Ramos (cell line): Measurements from ENCODE around the gene SAP30BP.
"Not testable (repeated sequence)": the region's sequence is repeated elsewhere in the genome, so short reads cannot be mapped to it uniquely, and the experiment has no call there.

Experiments
- in situ Hi-C: fragments of 300-500 bp; cut with MboI; formaldehyde crosslinking; loops from one replicate; pipeline ENCODE4 v1.14.3; 2022; ENCODE audit warnings: low sequenced_read_pairs; ENCODE audit not compliant: unreplicated experiment

The SAP30BP gene

DNA sequence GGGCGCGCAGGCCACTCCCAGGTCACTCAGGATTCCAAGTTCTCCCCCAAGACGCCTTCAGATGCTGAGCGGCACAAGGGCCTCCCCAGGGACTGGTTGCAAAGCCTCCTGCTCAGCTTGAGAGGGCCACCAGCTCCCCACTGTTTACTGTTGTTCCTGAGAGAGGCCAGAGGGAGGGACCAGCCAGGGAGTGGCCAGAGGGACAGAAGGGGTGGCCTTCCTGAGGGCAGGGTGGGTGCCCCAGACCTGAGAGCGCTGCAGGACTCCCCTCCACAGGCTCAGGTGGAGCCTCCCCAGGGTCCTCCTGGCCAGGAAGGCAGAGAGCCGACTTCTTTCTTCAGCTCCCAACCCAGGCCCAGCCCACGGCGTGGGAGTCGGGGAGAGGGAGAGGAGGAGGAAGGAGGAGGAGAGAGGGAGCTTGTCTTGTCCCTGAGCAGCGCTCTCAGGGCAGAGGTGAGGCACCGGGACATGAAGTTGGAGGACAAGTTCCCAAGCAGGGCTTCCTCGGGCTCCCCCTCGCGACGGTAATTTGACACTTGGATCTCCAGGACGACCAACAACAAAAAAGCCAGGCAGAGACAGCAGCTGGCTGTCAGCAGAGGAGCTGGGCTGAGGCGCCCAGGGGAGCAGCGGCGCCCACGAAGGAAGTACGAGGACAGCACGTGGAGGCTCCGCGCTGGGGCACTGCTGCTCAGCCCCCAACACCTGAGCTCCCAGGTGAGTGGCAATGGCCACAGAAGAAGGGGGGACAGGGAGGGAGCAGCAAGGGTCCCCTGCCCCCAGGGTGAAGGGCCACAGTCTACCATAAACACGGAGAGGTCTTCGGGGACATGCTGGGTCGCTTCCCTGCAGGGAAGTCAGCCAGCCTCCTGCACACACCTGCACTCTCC is 33.4 kb upstream of the SAP30BP start:
- in situ Hi-C loops = no loop called here

DNA sequence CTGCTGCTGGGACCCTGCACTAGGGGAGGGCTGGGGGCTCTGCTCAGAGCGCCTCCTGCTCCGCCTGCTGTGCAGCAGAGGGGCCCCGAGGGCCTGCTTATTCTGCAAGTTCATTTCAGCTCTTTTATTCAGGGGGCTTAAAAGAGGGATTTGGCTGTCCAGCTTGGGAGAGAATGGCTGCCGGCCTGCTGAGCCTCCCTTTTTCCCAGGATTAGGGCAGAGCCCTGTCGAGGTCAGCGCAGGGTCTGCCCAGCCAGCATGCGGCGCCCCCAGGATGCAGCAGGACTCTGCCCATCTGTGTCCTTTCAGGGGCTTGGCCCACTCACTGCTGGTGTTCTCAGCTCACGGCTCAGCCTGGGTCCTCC is 32.8 kb upstream of the SAP30BP start:
- in situ Hi-C loops = no loop called here

DNA sequence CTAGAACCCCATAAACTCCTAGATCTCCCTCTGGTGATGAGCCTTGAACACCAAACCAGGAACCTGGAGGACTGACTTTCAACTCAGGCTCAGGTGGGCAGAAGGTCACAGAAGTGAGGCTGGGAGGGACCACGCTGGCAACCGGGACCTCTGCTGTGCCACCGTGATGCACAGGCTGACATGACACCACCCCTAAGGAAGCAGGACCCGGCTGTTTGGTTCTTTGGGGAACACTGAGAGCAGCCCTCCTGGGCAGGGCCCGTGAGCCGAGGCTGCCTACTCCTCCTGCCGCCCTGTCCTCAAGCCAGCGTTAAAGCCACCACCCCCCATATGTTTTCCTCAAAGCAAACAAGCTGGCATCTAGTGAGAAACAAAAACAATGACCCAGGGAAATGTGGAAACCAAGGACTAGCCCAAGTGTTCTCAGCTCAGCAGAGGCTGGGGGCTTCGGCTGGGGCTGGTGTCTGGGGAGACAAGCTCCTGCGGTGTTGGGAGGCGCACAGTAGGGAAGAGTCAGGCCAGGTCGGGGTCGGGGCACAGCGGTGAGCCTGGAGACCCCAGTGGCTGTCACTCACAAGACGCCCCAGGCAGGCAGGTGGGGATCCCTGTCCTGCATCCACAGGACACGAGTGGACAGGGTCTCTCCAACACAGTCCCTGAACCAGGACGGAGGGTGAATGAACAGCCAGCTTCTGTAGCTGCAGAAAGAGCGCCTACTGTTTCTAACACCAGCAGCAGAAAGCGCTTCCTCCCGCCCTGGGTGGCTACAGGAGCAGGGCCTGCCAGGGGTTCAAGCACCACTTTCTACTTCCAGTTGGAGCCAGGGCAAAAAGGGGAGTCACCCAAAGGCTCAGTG is 32.2 kb upstream of the SAP30BP start:
- in situ Hi-C loops = no loop called here

DNA sequence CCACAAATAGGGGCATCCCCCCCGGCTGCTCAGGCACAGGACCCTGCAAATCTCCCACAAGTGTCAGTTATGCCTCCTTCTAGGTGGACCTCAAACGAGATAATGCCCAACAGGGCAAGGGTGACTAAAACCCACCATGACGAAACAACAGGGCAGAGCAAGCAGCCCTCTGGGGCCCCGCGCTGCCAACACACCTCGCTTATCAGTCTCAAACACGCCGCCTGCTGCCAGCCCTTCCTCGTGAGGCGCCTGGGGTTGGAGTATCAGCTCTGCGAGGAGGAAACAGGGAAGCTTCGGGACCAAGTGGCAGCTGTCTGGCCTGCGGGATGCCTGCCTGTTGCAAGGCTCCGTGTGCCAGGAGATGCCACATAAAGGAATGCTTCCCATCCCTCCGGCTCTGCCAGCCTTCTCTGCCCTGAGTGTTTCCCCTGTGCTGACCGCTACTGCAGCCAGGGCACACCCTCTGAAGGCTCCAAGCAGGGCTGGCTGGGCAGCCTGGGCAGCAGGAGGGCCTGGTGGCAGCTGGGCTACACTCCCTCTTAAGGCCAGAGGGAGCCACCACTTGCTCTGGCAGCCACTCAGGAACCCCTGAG is 31.4 kb upstream of the SAP30BP start:
- in situ Hi-C loops = no loop called here

DNA sequence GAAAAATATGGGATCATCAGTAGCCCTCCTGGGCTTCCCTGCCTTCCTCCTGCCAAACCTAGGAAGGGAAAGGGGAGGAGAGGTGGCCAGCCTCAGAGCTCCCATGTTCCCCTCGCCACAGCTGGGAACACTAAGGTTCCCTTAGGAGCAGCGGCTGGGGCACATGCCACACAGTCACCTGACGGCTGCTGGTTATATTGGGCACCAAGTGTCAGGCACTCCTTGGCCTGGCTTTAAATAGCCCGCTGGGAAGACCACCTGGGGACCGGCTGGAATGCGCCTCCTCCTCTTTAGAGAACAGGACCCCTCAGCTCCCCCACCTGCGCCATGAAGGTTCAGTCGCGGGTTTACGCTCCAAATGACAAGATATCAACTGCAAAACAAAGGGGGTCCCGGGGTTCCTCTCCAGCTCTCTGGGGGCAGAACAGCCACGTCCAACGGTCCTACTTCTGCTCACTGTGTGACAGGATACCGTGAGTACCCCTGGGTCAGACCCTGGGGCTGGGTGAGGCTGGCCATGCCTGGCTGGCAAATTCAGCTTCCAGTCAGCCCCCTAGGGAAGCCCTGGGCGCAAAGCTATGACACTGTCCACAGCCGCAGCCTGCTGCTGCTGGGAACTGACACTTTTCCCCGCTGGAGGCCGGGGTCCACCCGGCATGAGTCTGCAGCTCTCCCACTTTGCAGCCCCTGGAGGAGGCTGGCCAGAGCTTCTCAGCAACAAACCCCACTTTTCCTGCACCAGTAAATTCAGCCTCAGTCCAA is 30.6 kb upstream of the SAP30BP start:
- in situ Hi-C loops = no loop called here

DNA sequence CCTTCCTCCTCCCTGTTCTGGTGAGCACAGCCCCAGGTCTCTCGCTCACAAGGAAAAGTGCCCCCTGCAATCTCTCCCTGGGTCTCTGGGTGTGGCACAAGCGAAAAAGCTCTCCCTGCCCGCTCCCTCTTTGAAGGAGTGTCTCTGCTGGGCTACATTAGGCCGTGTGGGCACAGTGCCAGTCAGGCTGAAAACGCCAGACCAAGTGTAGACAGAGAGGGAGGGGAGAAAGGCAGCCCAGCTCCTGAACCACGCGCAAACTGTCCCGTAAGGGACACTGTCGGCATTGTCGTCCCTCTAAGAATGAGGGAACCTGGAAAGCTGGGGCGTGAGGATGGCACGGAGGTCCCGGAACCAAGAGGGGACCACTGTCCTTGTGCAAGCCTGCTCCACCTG is 30.0 kb upstream of the SAP30BP start:
- in situ Hi-C loops = no loop called here

DNA sequence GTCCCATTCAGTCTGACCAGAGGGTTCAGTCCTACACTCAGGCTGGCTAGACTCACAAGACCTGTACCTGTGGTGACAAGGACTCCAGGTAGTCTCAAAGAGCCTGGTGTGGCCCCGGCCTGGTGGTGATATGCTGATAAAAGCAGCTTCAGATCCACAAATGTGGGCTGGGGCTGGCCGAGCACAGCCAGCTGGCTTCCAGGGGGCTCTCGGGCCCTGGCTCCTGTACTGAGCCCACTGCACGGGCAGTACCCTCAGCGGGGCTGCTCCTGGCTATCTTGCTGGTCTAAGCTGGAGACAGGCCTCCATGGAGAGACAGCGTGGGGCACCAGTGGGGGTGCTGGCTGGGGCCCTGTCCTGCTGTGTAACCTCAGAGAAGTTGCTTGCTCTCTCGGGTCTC is 29.6 kb upstream of the SAP30BP start:
- in situ Hi-C loops = no loop called here

DNA sequence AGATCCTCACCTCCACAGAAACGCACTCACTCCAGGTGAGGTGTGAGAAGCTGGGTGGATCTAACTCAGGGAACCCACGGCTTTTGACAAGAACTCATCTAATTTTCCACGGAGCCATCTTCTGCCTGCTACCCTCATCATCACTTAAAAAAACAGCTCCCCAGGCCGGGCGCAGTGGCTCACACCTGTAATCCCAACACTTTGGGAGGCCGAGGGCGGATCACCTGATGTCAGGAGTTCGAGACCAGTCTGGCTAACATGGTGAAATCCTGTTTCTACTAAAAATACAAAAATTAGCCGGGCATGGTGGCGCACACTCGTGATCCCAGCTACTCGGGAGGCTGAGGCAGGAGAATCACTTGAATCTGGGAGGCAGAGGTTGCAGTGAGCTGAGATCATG is 29.1 kb upstream of the SAP30BP start:
- in situ Hi-C loops = not testable (repeated sequence)

DNA sequence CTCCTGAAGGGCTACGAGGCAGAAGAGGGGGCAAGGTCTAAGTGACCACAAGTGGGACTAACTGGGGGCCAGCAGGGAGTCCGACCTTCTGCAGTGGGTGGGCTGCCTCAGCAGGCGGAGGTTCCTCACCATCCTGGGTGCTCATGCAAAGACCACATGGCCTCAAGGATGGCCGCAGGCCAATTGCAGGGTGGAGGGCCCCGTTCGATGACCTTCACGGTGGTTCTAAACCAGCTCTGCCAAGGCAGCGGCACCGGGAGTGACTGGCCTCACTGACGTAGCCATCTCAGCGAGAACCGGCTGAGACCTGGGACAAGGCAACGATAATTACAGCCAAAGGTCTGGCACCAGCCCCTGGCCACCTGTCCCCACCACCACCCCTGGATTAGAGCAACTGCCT is 28.2 kb upstream of the SAP30BP start:
- in situ Hi-C loops = no loop called here

DNA sequence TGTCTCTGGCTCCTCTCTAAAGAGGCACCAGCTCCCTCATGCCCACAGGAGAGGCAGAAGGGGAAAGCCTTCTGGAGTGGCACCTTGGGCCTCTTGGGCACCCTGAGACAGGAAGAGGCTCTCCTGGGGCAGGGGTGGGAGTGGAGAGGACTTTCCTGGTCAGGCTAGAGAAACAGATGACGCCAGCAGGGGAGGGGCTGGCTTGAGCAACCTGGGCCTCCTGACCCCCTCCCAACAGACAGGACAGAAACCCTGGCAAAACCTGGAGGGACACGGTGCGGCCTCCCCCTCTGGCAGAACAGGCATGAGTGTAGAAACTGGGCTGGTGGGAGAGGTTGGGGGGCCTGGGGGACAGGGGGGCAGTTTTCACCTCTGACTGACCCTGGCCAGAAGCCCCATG is 27.8 kb upstream of the SAP30BP start:
- in situ Hi-C loops = no loop called here

DNA sequence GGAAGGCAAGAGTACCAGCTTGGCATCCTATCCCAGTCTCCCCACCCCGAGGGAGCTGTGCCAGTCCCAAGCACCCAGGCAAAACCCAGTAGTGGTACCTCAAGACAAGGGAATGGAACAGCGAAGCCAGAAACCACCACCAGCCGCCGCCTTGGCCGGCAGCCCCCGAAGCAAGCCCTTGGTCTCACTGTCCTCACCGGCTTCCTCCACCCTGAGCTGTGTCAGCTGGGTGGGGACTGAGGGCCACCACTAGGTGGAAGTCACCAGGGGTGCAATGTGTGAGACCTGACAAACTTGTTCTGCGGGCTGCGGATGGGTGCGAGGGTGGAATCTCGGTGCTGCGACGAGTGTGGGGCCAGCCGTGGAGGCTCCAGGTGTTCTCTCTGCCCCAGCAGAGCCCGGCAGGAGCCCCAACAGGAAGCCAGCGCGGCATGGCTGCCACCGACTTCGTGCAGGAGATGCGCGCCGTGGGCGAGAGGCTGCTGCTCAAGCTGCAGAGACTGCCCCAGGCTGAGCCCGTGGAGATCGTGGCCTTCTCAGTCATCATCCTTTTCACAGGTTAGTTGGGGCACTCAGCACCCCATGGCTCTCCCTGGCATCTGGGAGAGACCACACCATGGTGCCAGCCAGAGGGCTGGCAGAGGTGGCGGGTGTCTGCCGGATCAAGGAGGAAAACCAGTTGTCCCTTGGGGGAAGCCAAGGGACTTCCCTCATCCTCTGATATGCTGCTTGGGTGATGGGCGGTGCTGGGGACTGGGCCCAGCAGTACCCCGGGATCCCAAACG is 27.2 kb upstream of the SAP30BP start:
- in situ Hi-C loops = no loop called here

DNA sequence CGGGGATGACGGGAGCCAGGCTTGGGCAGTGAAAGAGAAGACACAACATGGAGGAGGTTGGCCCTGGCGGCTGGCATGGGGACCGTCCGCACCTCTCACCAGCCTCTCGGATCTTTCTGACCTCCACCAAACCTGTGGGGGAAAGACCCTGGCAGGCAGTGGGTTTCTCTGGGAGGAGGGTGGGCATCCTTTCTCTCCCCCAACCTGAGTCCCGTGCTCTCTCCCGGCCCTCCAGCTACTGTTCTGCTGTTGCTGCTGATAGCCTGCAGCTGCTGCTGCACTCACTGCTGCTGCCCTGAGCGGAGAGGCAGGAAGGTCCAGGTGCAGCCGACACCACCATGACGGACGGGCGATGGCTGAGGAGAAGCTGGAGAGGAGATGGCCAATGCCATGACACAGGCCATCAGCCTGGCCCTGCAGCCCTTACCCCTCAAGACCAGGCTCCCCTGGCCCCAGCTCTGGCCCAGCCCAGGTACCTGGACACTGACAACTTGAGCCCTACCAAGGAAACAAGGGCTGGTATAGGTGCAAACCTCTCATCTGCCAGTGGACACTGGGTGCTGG is 26.5 kb upstream of the SAP30BP start:
- in situ Hi-C loops = no loop called here

DNA sequence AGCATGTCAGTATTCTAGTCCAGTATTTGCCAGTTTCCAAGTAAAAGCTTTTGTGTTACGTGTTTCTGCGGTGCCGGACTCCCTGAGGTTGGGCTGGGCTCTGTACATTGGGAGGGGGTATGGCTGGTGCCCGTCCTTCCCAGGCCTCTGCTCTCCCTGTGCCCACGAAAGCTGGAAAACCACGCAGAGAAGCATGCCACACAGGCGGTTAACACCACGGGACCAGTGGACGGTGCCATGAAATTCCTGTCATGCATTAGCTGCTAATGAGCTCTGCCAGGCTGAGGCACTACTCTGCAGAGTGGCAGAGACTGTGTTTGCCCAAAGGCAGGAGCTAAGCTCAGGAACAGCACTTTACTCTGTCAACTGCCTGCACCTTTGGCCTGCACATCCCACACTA is 25.8 kb upstream of the SAP30BP start:
- in situ Hi-C loops = no loop called here

DNA sequence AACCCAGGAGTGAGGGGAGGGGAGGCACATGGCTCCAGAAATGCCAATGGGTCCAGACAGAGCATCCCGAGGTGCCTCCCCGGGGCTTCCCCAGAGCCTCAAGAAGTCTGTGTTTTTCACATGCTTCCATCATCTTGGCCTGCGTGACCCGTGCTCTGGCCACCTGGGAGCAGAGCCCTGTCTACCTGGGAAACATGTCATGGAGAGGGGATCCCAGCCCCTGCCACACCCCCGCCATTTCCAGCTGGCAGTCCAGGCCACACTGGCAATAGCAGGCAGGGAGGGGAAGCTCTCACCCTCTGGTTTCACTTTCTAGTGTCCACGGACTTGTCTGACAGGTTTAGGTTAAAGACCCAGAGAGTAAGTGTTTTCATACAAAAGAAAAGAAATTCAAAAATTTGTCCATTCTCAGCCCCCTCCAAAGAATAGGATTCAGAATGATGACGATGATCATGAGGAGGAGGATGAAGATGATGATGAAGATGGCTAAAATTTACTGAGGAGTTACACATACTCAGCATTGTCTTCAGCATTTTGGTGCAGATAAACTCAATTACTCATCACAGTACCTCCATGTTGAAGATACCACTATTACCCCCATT is 24.9 kb upstream of the SAP30BP start:
- in situ Hi-C loops = no loop called here

DNA sequence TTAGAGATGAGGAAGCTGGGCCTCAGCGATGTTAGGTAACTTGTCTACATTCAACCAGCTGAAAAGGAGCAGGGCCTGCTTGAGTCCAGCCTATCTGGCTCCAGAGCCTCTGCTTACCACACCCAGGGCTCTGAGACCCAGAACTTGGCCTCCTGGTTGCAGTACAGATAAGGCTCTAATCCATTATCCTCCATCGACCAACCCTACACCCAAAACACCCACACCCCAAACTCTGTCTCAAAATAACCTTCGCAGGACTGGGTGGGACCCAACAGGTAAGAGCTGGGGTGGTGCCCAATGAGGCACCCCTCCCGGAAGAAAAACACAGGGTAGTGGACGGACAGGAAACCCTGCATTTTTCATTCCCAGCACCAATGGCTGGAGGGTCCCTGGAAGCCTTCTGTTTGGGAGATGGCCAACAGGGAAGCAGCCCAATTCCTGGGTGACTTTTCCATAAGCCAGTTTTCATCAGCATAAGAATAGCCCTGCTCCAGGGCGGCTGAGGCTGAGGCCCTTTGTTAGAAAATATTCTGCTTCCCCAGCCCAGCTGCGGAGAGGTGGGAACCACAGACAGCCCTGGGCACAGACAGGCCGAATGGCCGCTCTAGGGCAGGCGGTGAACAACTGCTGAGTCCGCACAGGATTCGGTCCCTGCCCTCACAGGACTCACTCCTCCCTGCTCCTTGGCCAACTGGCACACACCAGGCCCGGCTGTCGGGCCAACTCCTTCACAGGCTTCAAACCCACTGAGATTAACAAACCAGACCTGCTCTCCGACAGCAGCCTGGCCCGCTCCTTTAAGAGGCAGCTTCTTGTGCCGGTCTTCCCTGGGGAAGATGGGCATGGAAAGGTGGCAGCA is 24.1 kb upstream of the SAP30BP start:
- in situ Hi-C loops = no loop called here

DNA sequence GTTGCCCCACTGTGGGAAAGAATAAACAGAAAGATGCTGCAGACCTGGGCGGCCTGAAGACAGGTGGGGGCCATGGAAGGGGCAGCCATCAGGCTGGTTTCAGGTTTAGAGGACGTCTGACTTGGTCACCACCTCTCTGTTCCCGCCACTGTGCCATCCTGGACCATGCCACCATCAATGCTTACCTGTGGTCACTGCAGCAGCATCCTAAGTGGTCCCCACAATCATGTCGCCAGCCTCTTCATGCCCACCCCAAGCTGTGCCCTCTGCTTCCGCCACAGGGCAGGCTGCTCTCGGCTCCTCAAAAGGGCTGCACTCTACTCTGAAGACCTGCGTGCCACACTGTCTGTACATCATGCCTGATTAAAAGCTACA is 23.5 kb upstream of the SAP30BP start:
- in situ Hi-C loops = no loop called here

DNA sequence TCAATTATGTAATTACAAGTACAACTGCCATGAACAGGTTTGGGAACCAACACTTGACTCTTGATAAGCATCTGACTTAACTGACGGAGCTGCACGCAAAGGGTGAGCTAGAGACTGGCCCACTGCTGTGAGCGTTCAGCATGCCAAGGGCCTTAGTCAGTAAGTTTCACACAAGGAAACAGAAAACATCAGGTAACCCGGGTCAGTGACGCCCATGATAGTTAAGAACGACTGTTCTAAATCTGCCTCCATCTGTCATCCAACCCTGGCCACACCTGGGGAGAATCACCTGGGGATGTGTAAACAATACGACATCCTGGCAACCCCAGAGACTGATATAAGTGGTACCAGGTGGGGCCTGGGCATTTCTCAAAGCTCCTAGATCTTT is 21.6 kb upstream of the SAP30BP start:
- in situ Hi-C loops = no loop called here
